HG02870 (cell line): ENCODE measurements around the gene MATN1.

ENCODE experiments used
- ATAC-seq: cut with Tn5 transposase; IDR thresholded peaks from one replicate; pipeline ENCODE4 v1.9.1; 2021; ENCODE audit warnings: mild to moderate bottlenecking, moderate library complexity; ENCODE audit not compliant: unreplicated experiment

Gene MATN1

GRCh38 chr1:30745834-30746208, 22.4 kb upstream of the MATN1 start:
- no peak for ATAC-seq

DNA sequence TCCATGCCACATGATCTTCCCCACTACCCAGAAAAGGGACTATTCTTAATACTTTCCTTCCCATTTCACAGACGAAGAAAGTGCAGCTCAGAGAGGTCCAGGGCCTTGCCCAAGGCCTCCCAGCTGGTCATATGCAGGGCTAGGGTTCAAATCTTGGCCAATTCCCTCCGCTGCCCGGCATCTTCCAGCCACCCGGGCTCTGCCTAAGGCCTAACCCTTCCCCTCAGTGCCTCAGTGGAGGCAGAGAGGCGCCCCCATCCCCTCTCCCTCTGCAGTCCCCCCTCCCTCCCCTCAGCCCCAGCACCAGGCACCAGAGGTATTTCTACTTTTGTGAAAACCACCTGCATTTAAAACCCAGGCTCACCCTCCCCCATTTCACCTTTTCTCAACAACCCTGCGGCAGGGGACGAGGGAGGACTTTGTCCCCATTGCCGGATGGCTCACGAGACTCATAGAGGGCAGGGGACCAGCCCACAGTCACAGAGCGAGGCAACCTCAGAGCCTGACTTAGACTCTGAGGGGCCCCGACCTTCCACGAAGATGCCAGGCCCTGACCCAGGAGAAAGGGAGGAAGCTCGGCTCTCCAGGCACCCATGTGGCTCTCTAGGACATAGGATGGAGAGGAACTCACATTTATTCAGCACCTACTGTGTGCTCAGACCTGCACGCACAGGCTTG, 21.9 kb upstream of the MATN1 start:
- ATAC-seq: no peak

GRCh38 chr1:30744060-30744756, 20.8 kb upstream of the MATN1 start:
- no peak for ATAC-seq

DNA sequence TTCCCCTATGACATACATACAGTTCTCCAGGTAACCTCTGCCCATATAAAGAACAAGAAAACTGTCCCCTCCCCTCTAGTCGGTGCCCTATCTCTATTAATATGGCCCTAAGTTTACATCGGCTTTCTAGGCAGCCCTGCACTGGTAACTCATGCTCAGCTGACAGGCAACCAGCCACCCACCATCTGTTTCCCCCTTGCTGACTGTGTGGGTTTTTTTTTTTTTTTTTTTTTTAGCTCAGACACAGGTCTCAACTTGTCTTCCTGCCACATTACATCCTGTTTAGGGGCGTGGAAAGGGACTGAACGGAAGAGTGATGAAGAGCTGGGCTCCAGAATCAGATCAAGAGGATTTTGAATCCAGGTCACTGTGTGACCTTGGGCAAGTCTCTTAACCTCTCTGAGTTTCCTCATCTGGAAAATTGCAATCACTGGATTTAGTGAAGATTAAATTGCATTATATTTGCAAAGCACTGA, 20.2 kb upstream of the MATN1 start:
- ATAC-seq: no peak

DNA sequence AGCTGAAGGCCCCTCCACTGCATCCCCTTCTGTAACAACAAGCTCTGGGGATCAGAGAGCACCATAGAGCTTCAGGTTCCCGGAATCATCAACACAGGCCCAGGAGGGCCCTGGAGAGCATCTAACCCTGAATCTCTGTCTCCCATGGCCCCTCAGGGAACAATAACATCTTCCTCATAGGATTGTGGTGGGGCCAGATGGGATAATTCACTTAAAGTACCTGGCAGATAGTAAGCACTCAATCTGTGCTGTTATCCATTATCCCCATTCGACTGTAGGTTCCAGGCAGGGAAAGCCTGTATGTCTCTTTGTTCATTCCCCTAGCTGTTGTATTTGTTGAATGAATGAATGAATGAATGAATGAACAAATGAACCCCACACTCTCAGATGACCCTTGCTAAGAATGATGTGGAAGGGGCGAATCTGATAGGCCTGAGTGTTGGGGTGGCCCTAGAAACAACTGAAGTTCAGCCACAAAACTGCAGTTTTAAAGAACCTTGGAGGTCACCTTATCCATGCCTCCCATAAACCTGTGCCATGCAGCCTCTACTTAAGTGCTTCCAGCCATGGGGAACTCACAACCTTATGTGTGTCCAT, 19.7 kb upstream of the MATN1 start:
- ATAC-seq: no peak

- ATAC-seq: no peak
Observed at GRCh38 chr1:30742300-30742962, 19.0 kb upstream of the MATN1 start.

DNA sequence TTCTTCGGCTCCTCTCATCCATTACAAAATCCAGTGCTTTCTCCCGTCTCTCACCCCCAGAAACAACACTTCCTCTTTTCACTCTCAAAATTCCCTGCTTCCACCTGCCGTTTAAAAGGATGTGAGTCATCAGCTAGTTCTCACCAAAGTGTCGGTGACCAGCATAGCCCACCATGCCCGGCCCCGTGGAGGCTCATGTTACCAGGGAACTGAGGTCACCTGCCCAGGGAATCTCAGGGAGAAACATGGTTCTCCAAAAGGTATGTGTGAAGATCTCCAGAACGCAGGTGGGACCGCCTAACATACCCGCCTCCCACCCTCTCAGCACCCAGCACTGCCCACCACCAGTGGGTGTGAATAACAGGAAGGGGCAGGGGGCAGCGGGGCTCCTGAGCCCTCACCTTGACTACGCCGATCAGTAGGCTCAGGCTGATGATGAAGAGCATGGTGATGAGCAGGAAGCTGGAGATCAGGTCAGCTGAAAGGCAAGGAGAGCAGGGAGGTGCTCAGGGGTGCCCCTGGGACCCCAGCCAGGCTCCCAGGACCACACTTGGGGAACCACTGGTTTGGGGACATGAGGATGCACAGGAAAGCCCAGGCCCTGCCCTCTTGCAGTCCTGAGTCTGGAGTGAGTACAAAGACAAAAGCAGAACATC, 18.0 kb upstream of the MATN1 start:
- no peak for ATAC-seq

- ATAC-seq: no peak
Observed at GRCh38 chr1:30740251-30741238, 17.2 kb upstream of the MATN1 start.

DNA sequence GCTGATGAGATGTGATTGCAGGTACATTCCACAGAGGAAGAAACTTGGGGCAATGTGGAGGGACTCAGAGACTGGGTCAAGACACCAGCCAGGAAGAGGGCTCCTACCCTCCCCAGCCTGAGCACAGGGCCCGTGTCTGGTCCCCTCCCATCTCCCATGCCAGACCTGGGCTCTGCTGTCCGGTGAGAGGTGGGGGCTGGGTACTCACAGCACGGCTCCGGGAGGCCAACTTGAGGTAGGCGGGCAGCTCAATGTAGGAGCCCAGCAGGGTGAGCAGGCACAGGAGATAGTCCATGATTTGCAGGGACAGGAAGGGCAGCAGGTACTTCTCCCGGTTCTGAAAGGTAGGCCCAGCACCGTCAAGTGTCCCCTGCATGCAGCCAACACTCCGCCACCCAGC, 16.2 kb upstream of the MATN1 start:
- no peak for ATAC-seq

DNA sequence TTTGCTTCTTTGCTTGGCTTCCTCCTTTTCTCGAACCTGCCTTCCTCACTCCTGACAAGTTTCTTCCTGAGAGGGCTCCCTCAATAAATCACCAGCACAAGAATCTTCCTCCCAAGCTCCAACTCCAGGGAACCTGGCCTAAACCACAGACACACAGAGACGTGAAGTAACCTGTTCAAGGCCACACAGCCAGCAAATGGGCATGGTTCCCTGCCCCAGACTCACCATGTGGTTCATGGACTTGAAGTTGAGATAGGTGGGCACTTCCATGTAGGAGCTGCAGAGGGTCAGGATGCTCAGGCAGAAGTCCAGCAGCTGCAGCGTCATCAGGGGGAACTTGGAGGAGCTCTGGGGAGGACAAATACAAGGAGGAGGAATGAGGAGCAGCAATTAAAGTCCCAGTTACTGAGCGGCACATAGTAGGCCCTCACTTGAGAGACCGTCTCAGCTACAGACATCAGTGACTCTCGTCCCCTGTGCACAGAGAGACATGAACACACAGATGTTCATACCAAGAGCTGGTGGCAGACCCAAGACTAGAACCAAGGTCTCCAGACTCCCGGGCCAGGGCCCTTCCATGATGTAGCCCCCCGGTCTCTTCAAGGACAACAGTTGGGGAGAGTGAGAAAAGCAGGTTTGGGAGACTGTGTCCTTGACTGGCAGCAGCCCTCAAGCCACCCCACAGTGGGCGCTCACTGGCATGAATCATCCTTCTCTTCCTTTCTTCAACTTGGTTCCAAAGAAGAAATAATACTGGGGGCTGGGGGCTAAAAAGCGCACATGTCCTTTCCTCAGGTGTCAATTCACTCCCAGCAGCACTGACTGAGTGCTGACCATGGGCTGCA, 15.6 kb upstream of the MATN1 start:
- ATAC-seq: no peak

DNA sequence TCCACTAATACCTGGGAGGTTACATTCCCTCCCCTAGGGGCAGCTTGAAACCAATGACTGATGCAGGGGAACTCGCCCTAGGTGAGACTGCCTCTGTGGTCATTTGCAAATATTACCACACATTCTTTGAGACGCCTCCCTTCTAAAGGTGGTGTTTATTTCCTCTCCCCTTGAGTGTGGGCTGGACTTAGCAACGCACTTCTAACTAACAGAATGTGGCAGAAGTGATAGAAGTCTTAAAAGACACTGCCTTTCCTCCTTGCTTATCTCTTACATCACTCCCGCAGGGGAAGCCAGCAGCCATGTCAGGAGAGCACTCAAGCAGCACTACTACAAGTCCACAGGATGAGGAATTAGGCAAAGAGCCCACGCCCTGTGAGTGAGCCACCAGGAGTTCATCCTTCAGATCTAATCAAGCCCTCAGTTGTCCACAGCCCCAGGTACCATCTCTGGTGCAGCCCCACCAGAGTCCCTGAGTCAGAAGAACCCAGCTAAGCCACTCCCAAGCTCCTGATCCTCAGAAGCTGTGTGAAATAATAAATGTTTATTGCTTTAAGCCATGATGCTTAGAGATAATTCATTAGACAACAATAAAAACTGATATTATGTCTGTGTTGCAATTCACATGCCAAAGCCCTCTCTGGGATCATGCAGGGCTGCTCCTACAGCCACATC, 14.8 kb upstream of the MATN1 start:
- no peak for ATAC-seq

GRCh38 chr1:30737357-30738039, 14.1 kb upstream of the MATN1 start:
- ATAC-seq: no peak

DNA sequence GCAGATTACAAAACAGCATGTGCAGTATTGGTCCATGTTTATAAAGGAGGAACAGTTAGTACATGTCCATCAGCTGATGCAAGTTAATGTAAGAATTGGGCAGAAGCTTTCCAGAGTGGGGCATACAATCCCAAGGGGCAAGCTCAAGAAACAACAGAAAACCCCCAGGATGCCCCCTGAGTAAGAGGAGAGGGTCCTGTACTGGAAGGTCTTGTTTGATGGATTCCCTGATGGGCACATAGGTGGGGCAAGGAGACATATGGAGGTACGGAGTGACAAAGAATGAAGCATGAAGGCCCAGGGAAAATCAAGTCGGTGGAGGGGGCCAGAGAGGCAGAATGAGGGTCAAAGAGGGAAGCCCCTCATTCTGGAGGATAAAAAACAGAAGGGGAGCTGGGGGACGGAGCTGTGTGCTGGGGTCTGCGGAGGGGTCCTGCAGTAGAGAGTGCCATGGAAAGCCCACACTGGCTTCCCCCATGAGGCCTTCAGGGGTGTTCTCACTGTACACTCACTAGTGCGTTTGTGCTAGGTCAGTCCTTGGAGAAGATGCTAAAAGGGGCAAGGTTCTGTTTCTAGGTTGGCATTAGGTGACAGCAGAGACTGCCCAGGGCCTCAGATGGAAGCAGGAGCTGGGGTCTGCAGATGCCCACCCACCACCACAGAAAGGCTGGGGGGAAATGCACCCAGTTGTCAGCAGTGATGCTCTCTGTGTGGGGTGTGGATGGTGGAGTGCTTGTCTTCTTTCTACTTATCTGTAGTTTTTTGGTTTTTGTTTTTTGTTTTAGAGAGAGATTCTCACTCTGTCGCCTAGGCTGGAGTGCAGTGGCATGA, 12.5 kb upstream of the MATN1 start:
- no peak for ATAC-seq

DNA sequence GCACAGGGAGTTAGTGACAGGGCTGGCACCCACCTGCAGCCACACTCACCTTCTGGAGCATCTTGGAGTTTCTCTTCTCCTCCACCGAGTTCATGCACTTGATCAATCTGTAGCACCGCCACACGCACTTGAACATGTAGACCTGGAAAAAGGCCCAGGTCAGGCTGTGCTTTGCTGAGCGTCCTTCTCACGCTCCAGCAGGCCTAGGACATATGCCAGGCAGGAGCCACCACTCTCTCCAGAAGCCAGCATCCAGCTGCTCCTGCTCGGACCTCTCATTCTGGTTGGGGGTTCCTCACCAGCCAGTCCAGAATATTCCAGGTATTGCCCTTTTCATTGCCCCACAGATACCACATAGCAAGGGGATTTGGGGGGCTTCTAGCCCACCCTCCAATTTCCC, 11.7 kb upstream of the MATN1 start:
- no peak for ATAC-seq

DNA sequence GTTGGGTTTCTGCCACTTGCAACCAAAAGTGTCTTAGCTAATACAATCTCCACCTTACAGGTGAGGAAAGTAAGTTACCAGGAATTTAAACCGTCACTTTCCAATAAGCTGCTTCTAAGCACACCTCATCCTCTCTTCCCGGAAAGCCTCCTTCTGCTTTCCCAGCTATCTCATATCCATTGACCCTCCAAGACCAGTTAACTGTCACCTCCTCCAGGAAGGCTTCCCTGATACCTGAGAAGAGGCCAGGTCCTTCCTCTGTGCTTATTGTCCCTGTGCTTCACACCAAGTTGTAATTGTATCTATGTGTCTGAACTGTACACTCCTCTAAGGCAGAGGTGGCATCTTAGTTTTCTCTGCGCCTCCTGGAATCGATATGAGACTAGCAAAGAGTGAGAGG, 11.2 kb upstream of the MATN1 start:
- no peak for ATAC-seq

GRCh38 chr1:30734106-30734505, 10.7 kb upstream of the MATN1 start:
- ATAC-seq: no peak

GRCh38 chr1:30733493-30733892, 10.1 kb upstream of the MATN1 start:
- ATAC-seq: no peak
